Stimulated activated CD4-positive, alpha-beta T cell treated with anti-CD3 and anti-CD28 coated beads, Interleukin-1b, Interleukin-23, amount 100 ng/mL, for 4 hours (primary cell): ENCODE data around the gene TAF6.

Experiments
- DNase-seq, 2 donors: peaks; one replicate each; pipeline ENCODE4 v3.0.0-alpha.2; 2020; ENCODE audit warnings: low read depth in 2 of 2

The TAF6 gene

GRCh38 chr7:100122067-100122466, 2.9 kb upstream of the TAF6 start:
- no peak for DNase-seq

GRCh38 chr7:100120733-100121036, 1.5 kb upstream of the TAF6 start:
- DNase-seq = no peak

GRCh38 chr7:100119970-100120732, 993 bp upstream of the TAF6 start:
- DNase-seq = peak; percentile 41 to 48

- DNase-seq = no peak
Measured at GRCh38 chr7:100118388-100119071, 628 bp downstream of the TAF6 start.

GRCh38 chr7:100115026-100115425, 4.1 kb downstream of the TAF6 start:
- DNase-seq = no peak

GRCh38 chr7:100111914-100112313, 7.2 kb downstream of the TAF6 start:
- DNase-seq = no peak

- no peak for DNase-seq
Measured at GRCh38 chr7:100111156-100111555, 8.0 kb downstream of the TAF6 start.

GRCh38 chr7:100109521-100110163, 9.5 kb downstream of the TAF6 start:
- no peak for DNase-seq

GRCh38 chr7:100107890-100108289, 11.3 kb downstream of the TAF6 start:
- no peak for DNase-seq

- DNase-seq = no peak
Measured at GRCh38 chr7:100107125-100107737, 11.9 kb downstream of the TAF6 start.

GRCh38 chr7:100106633-100107032, 12.5 kb downstream of the TAF6 start:
- no peak for DNase-seq

GRCh38 chr7:100105534-100105933, 13.6 kb downstream of the TAF6 start:
- no peak for DNase-seq

GRCh38 chr7:100102950-100103840, 16.0 kb downstream of the TAF6 start:
- no peak for DNase-seq

- DNase-seq = peak; percentile 90 to 91
Measured at GRCh38 chr7:100101016-100101862, 17.9 kb downstream of the TAF6 start, which contains the start of the genes AP4M1 and MCM7. AP4M1 (plus strand) TSS chr7:100101643; CDS start chr7:100101715, 72 bp downstream. MCM7 (minus strand) TSS chr7:100101397; CDS start chr7:100101294, 103 bp downstream.

- peak; percentile 74 to 80 for DNase-seq
Measured at GRCh38 chr7:100100420-100101015, 18.6 kb downstream of the TAF6 start.

- DNase-seq = no peak
Measured at GRCh38 chr7:100099452-100099851, 19.7 kb downstream of the TAF6 start.

- DNase-seq = no peak
Measured at GRCh38 chr7:100098913-100099312, 20.2 kb downstream of the TAF6 start.

GRCh38 chr7:100095704-100096103, 23.5 kb downstream of the TAF6 start:
- no peak for DNase-seq

- DNase-seq = no peak
Measured at GRCh38 chr7:100095289-100095688, 23.9 kb downstream of the TAF6 start.

- no peak for DNase-seq
Measured at GRCh38 chr7:100093925-100094486, 25.2 kb downstream of the TAF6 start.
